IMR-90 (cell line): ENCODE measurements around the gene MUTYH. TPM values are rescaled to one million over a fixed set of nuclear protein-coding genes. Genes with fewer than 3 reads are reported as not detected.

Source experiments
- ATAC-seq: fragments of 200-7000 bp; cut with Tn5 transposase; 2 replicates; pipeline ENCODE4 v1.9.1; 2020; ENCODE audit warnings: low read depth, mild to moderate bottlenecking, moderate library complexity
- BruUV-seq: library from RNA; stranded (reverse); fragments of 400-500 nt; replicated peaks from 2 replicates; lab custom pipeline; 2021; lab: Mats Ljungman, UMichigan
- CTCF ChIA-PET: fragments of 300-600 bp; formaldehyde crosslinking; extraction: SDS; loops from one replicate; lab custom pipeline; 2021; ENCODE audit warnings: antibody characterized with exemption; lab: Yijun Ruan, JAX
- POLR2A ChIA-PET: fragments of 300-600 bp; sonication (Branson Sonifier 250); formaldehyde crosslinking; loops from one replicate; lab custom pipeline; 2022; ENCODE audit warnings: antibody characterized with exemption; ENCODE audit not compliant: unreplicated experiment; lab: Charles Lee
- DNase-seq: peaks from one replicate; pipeline ENCODE4 v3.0.0; 2013
- H2AFZ ChIP-seq: replicated peaks from 2 replicates; pipeline ENCODE3; 2013; ENCODE audit warnings: low read length, mild to moderate bottlenecking; ENCODE audit not compliant: poor library complexity
- H2AK5ac ChIP-seq: 2 replicates; pipeline ENCODE4 v1.6.1; 2013; ENCODE audit warnings: low read depth, low read length, inconsistent platforms
- H2AK9ac ChIP-seq: replicated peaks from 2 replicates; pipeline ENCODE3; 2013; ENCODE audit warnings: mild to moderate bottlenecking, low read depth, low read length, moderate library complexity; ENCODE audit not compliant: poor library complexity
- H2BK120ac ChIP-seq: 2 replicates; pipeline ENCODE4 v1.6.1; 2013; ENCODE audit warnings: low read depth, low read length, inconsistent platforms
- H2BK15ac ChIP-seq: 3 replicates; pipeline ENCODE4 v1.6.1; 2013; ENCODE audit warnings: low read depth, low read length, inconsistent platforms
- H2BK20ac ChIP-seq: 2 replicates; pipeline ENCODE4 v1.6.1; 2013; ENCODE audit warnings: low read depth, mild to moderate bottlenecking, inconsistent platforms, low read length, moderate library complexity
- H2BK5ac ChIP-seq: 2 replicates; pipeline ENCODE4 v1.6.1; 2013; ENCODE audit warnings: mild to moderate bottlenecking, low read depth, low read length, inconsistent platforms; ENCODE audit not compliant: poor library complexity, severe bottlenecking
- H3K14ac ChIP-seq: replicated peaks from 2 replicates; pipeline ENCODE4 v1.6.1; 2013; ENCODE audit warnings: low read depth, low read length, inconsistent platforms
- H3K18ac ChIP-seq: 2 replicates; pipeline ENCODE4 v1.6.1; 2013; ENCODE audit warnings: low read depth, low read length, control low read depth
- H3K23ac ChIP-seq: 2 replicates; pipeline ENCODE4 v1.6.1; 2013; ENCODE audit warnings: low read depth, low read length, inconsistent platforms
- H3K27ac ChIP-seq: 2 replicates; pipeline ENCODE4 v1.5.1; 2013; ENCODE audit warnings: mild to moderate bottlenecking, control low read depth, low read length; ENCODE audit not compliant: insufficient read depth
- H3K27me3 ChIP-seq: 2 replicates; pipeline ENCODE4 v1.6.1; 2013; ENCODE audit warnings: low read length; ENCODE audit not compliant: control insufficient read depth, insufficient read depth
- H3K36me3 ChIP-seq: 2 replicates; pipeline ENCODE4 v1.6.1; 2013; ENCODE audit warnings: low read length, mixed read lengths; ENCODE audit not compliant: control insufficient read depth, insufficient read depth
- H3K4ac ChIP-seq: 2 replicates; pipeline ENCODE4 v1.6.1; 2013; ENCODE audit warnings: low read depth, low read length, inconsistent platforms
- H3K4me1 ChIP-seq: 2 replicates; pipeline ENCODE4 v1.6.1; 2013; ENCODE audit warnings: low read length, mixed read lengths; ENCODE audit not compliant: control insufficient read depth, insufficient read depth
- H3K4me2 ChIP-seq: 2 replicates; pipeline ENCODE4 v1.6.1; 2013; ENCODE audit warnings: low read depth, mild to moderate bottlenecking, control low read depth, low read length, moderate library complexity
- H3K4me3 ChIP-seq: 2 replicates; pipeline ENCODE4 v1.5.1; 2013; ENCODE audit warnings: low read depth, mild to moderate bottlenecking, control low read depth, low read length, moderate library complexity; ENCODE audit not compliant: insufficient read depth
- H3K56ac ChIP-seq: 2 replicates; pipeline ENCODE4 v1.6.1; 2013; ENCODE audit warnings: low read length, inconsistent platforms; ENCODE audit not compliant: insufficient read depth; ENCODE audit errors: extremely low read depth
- H3K79me1 ChIP-seq, 2 experiments: 2 replicates each; pipeline ENCODE4 v1.6.1; 2013; ENCODE audit warnings: low read length in 2 of 2, inconsistent platforms in 1 of 2, low read depth in 1 of 2
- H3K9ac ChIP-seq: 2 replicates; pipeline ENCODE4 v1.6.1; 2013; ENCODE audit warnings: low read depth, low read length, control low read depth
- H3K9me1 ChIP-seq: 2 replicates; pipeline ENCODE4 v1.6.1; 2013; ENCODE audit warnings: low read length, inconsistent platforms; ENCODE audit not compliant: insufficient read depth
- H3K9me3 ChIP-seq: 2 replicates; pipeline ENCODE4 v1.6.1; 2013; ENCODE audit warnings: low read length; ENCODE audit not compliant: control insufficient read depth, insufficient read depth
- H4K20me1 ChIP-seq: 2 replicates; pipeline ENCODE4 v1.6.1; 2013; ENCODE audit warnings: low read length, inconsistent platforms; ENCODE audit not compliant: insufficient read depth
- H4K5ac ChIP-seq: 2 replicates; pipeline ENCODE4 v1.6.1; 2013; ENCODE audit warnings: mild to moderate bottlenecking, low read depth, low read length, control low read depth
- H4K8ac ChIP-seq, 2 experiments: 2 replicates each; pipeline ENCODE4 v1.6.1; 2013; ENCODE audit warnings: low read depth in 2 of 2, low read length in 2 of 2, control low read depth in 1 of 2, inconsistent platforms in 1 of 2
- H4K91ac ChIP-seq: 2 replicates; pipeline ENCODE4 v1.6.1; 2013; ENCODE audit warnings: low read depth, low read length, inconsistent platforms; ENCODE audit not compliant: insufficient read depth
- BHLHE40 ChIP-seq: fragments of 150-350 bp; IDR thresholded peaks from 2 replicates; pipeline ENCODE4 v1.6.1; 2016; ENCODE audit warnings: mild to moderate bottlenecking, low read depth, low read length
- CHD1 ChIP-seq: IDR thresholded peaks from 2 replicates; pipeline ENCODE4 v1.6.1; 2012; ENCODE audit warnings: low read depth, low read length, improper control_type of control experiment
- MAZ ChIP-seq: IDR thresholded peaks from 2 replicates; pipeline ENCODE4 v1.6.1; 2012; ENCODE audit warnings: low read depth, mild to moderate bottlenecking, low read length, improper control_type of control experiment, moderate library complexity, borderline replicate concordance
- POLR2A ChIP-seq: IDR thresholded peaks from 2 replicates; pipeline ENCODE4 v1.6.1; 2012; ENCODE audit warnings: mild to moderate bottlenecking, low read depth, low read length
- RAD21 ChIP-seq: IDR thresholded peaks from 2 replicates; pipeline ENCODE4 v1.6.1; 2012; ENCODE audit warnings: low read length, improper control_type of control experiment
- RFX5 ChIP-seq: IDR thresholded peaks from 2 replicates; pipeline ENCODE4 v1.8.0; 2012; ENCODE audit warnings: low read depth, mild to moderate bottlenecking, low read length, moderate library complexity
- WGBS, 2 experiments: methylation state at CpG; one replicate each; pipeline versions ENCODE4 v1.1.5 to v1.1.7; 2013; ENCODE audit warnings: missing lambda C conversion rate in 2 of 2; ENCODE audit not compliant: insufficient read length in 1 of 2; ENCODE audit errors: extremely low coverage in 2 of 2; 5-methylcytosine and 5-hydroxymethylcytosine counted together
- dilution Hi-C: fragments of 300-500 bp; cut with HindIII; formaldehyde crosslinking; loops from one replicate; pipeline ENCODE4 v1.14.3; 2018; ENCODE audit warnings: low sequenced_read_pairs; ENCODE audit not compliant: unreplicated experiment
- in situ Hi-C: fragments of 300-500 bp; cut with MboI; formaldehyde crosslinking; loops from 3 replicates; pipeline ENCODE4 v1.14.3; 2019; ENCODE audit warnings: low sequenced_read_pairs, inconsistent platforms, mixed read lengths
- intact Hi-C: fragments of 100-400 bp; cut with micrococcal nuclease; formaldehyde crosslinking; loops from 2 replicates; pipeline ENCODE4 v1.10.0; 2022
- polyA plus RNA-seq, 3 experiments: library from polyadenylated mRNA; depleted of rRNA; stranded (reverse); fragments of >200 nt; gene quantifications; 2 replicates each; pipeline ENCODE4 v1.2.3, GENCODE V29; 2012; ENCODE audit warnings: low replicate concordance in 1 of 3
- total RNA-seq: library from RNA; depleted of rRNA; stranded (reverse); fragments of >200 nt; gene quantifications from 2 replicates; pipeline ENCODE4 v1.2.3, GENCODE V29; 2012
- TF ChIP-seq, protein P1 (sequence below): fragments of 150-350 bp; IDR thresholded peaks from 2 replicates; pipeline ENCODE4 v1.6.1; 2017; ENCODE audit warnings: mild to moderate bottlenecking, antibody characterized with exemption, low read length, low read depth
- TF ChIP-seq, protein P2 (sequence below): conservative IDR thresholded peaks from 2 replicates; pipeline ENCODE4 v1.5.1; 2012; ENCODE audit warnings: mild to moderate bottlenecking, low read depth, low read length, improper control_type of control experiment
- TF ChIP-seq, protein P3 (sequence below): fragments of 150-350 bp; IDR thresholded peaks from 2 replicates; pipeline ENCODE4 v1.6.1; 2016; ENCODE audit warnings: low read depth, mild to moderate bottlenecking, low read length, moderate library complexity, borderline replicate concordance

The MUTYH gene
- total and polyA plus RNA-seq, 2 of the 4 experiments (the other 2 are of a cell fraction), result 9.1 to 14.6 TPM

- peaks cover 14% of the 10 kb centered on the region for H3K9me1 ChIP-seq
- no peak overlapping the region for H3K14ac ChIP-seq
- H3K9ac ChIP-seq, result no peak overlapping the region
- TF ChIP-seq BHLHE40, result no peak
- TF ChIP-seq MAZ, result no peak
- TF ChIP-seq POLR2A, result no peak
- TF ChIP-seq, protein P1, sequence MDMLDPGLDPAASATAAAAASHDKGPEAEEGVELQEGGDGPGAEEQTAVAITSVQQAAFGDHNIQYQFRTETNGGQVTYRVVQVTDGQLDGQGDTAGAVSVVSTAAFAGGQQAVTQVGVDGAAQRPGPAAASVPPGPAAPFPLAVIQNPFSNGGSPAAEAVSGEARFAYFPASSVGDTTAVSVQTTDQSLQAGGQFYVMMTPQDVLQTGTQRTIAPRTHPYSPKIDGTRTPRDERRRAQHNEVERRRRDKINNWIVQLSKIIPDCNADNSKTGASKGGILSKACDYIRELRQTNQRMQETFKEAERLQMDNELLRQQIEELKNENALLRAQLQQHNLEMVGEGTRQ, result no peak
- TF ChIP-seq RFX5, result no peak
- TF ChIP-seq RAD21, result no peak
- TF ChIP-seq, protein P2, sequence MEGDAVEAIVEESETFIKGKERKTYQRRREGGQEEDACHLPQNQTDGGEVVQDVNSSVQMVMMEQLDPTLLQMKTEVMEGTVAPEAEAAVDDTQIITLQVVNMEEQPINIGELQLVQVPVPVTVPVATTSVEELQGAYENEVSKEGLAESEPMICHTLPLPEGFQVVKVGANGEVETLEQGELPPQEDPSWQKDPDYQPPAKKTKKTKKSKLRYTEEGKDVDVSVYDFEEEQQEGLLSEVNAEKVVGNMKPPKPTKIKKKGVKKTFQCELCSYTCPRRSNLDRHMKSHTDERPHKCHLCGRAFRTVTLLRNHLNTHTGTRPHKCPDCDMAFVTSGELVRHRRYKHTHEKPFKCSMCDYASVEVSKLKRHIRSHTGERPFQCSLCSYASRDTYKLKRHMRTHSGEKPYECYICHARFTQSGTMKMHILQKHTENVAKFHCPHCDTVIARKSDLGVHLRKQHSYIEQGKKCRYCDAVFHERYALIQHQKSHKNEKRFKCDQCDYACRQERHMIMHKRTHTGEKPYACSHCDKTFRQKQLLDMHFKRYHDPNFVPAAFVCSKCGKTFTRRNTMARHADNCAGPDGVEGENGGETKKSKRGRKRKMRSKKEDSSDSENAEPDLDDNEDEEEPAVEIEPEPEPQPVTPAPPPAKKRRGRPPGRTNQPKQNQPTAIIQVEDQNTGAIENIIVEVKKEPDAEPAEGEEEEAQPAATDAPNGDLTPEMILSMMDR, result no peak
- TF ChIP-seq, protein P3, sequence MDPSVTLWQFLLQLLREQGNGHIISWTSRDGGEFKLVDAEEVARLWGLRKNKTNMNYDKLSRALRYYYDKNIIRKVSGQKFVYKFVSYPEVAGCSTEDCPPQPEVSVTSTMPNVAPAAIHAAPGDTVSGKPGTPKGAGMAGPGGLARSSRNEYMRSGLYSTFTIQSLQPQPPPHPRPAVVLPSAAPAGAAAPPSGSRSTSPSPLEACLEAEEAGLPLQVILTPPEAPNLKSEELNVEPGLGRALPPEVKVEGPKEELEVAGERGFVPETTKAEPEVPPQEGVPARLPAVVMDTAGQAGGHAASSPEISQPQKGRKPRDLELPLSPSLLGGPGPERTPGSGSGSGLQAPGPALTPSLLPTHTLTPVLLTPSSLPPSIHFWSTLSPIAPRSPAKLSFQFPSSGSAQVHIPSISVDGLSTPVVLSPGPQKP, result no peak
- no peak for TF ChIP-seq CHD1
- no peak overlapping the region for H2BK5ac ChIP-seq
- no peak overlapping the region for H3K4ac ChIP-seq
- H3K27ac ChIP-seq, result no peak overlapping the region
- ChIA-PET CTCF (interaction anchor here (0.6 to 1.1 kb wide), 2 partner anchors 25 to 305 kb away, joined by 3 to 8 read pairs; no protein-coding TSS in a partner anchor), POLR2A (no interaction called here)
- H3K23ac ChIP-seq, result no peak overlapping the region
- no peak overlapping the region for H2AFZ ChIP-seq
- H3K27me3 ChIP-seq, result no peaks in the 10 kb centered on the region
- no peaks in the 10 kb centered on the region for H4K20me1 ChIP-seq
- no peak overlapping the region for H4K5ac ChIP-seq
- ATAC-seq (no peak), DNase-seq (no peak)
- H4K8ac ChIP-seq, result no peak overlapping the region
- H2BK15ac ChIP-seq, result no peak overlapping the region
- no peak overlapping the region for H3K18ac ChIP-seq
- no peak overlapping the region for H4K91ac ChIP-seq
- no peak overlapping the region for H2AK9ac ChIP-seq
- no peak overlapping the region for H2BK120ac ChIP-seq
- dilution Hi-C loops, result no loop called here
- H3K9me3 ChIP-seq, result no peaks in the 10 kb centered on the region
- no peak overlapping the region for H3K56ac ChIP-seq
- H3K36me3 ChIP-seq, result no peaks in the 10 kb centered on the region
- in situ Hi-C loops, result no loop called here
- intact Hi-C loops, result no loop called here
- BruUV-seq, result no TSS peak
- H3K79me1 ChIP-seq, result no peaks in the 10 kb centered on the region
- no peak overlapping the region for H2BK20ac ChIP-seq
- H3K4me3 ChIP-seq, result no peak overlapping the region
- no peak overlapping the region for H3K4me2 ChIP-seq
- no peak overlapping the region for H2AK5ac ChIP-seq
- 68% methylated on average over 2 of the region's 5 CpGs; no CpG with 5 or more reads in 1 of the 2 experiments for WGBS, 2 experiments
- peaks cover 14% of the 10 kb centered on the region for H3K4me1 ChIP-seq
Measured at GRCh38 chr1:45351508-45351907, 11.3 kb upstream of the MUTYH start.
